CD14-positive monocyte (primary cell): ENCODE results near the gene PSMB10. TPM values are rescaled to one million over a fixed set of nuclear protein-coding genes. Genes with fewer than 3 reads are reported as not detected.

Source experiments
- DNase-seq, 3 donors: peaks; one replicate each; pipeline ENCODE4 v3.0.0-alpha.2; 2011 to 2022
- H2AFZ ChIP-seq: 2 replicates; pipeline ENCODE4 v1.6.0; 2012; ENCODE audit warnings: mild to moderate bottlenecking, low read depth, low read length, inconsistent platforms; ENCODE audit not compliant: insufficient read depth, poor library complexity, severe bottlenecking
- H3K27ac ChIP-seq, 2 donors: 1 replicate in 1 of 2; 2 replicates in 1 of 2; pipeline ENCODE4 v1.5.1; 2012 to 2013; ENCODE audit warnings: low read length in 2 of 2, control low read depth in 1 of 2, inconsistent platforms in 1 of 2, low read depth in 1 of 2, mild to moderate bottlenecking in 1 of 2
- H3K27me3 ChIP-seq, 2 donors: one replicate each; pipeline versions ENCODE4 v1.6.0 to v1.6.1; 2011 to 2013; ENCODE audit warnings: low read length in 2 of 2; ENCODE audit not compliant: control insufficient read depth in 2 of 2, insufficient read depth in 2 of 2
- H3K36me3 ChIP-seq, 2 donors: replicated peaks in 1 of 2; 1 replicate in 1 of 2; 2 replicates in 1 of 2; pipeline versions ENCODE4 v1.5.1 to v1.6.1; 2012 to 2013; ENCODE audit warnings: low read length in 2 of 2, control low read depth in 1 of 2, inconsistent platforms in 1 of 2, mild to moderate bottlenecking in 1 of 2; ENCODE audit not compliant: insufficient read depth in 2 of 2, control insufficient read depth in 1 of 2
- H3K4me1 ChIP-seq, 2 donors: 1 replicate in 1 of 2; 2 replicates in 1 of 2; pipeline versions ENCODE4 v1.5.1 to v1.6.1; 2012 to 2013; ENCODE audit warnings: low read length in 2 of 2, control low read depth in 1 of 2, inconsistent platforms in 1 of 2, mild to moderate bottlenecking in 1 of 2, moderate library complexity in 1 of 2; ENCODE audit not compliant: insufficient read depth in 2 of 2, control insufficient read depth in 1 of 2
- H3K4me2 ChIP-seq: replicated peaks from 2 replicates; pipeline ENCODE3; 2012; ENCODE audit warnings: low read length, moderate library complexity, mild to moderate bottlenecking; ENCODE audit not compliant: poor library complexity, severe bottlenecking; ENCODE audit errors: extremely low read depth
- H3K4me3 ChIP-seq, 3 experiments: fragments of 200-600 bp in 1 of 3; sonication (generic) in 1 of 3; replicated peaks in 1 of 3; 1 replicate in 2 of 3; 2 replicates in 1 of 3; pipeline ENCODE4 v1.5.1; 2011 to 2013; ENCODE audit warnings: low read length in 3 of 3, mild to moderate bottlenecking in 3 of 3, control low read depth in 2 of 3, low read depth in 2 of 3, inconsistent platforms in 1 of 3, moderate library complexity in 1 of 3
- H3K79me2 ChIP-seq: 2 replicates; pipeline ENCODE4 v1.6.0; 2012; ENCODE audit warnings: mild to moderate bottlenecking, control low read depth, inconsistent platforms, low read length, moderate library complexity; ENCODE audit not compliant: insufficient read depth
- H3K9ac ChIP-seq: 2 replicates; pipeline ENCODE4 v1.6.0; 2017; ENCODE audit warnings: low read length, mild to moderate bottlenecking; ENCODE audit not compliant: insufficient read depth, poor library complexity, severe bottlenecking
- H3K9me3 ChIP-seq, 2 donors: replicated peaks in 1 of 2; 1 replicate in 1 of 2; 2 replicates in 1 of 2; pipeline versions ENCODE4 v1.5.1 to v1.6.1; 2012 to 2013; ENCODE audit warnings: low read length in 2 of 2, control low read depth in 1 of 2; ENCODE audit not compliant: control insufficient read depth in 1 of 2, insufficient read depth in 1 of 2
- H4K20me1 ChIP-seq: 2 replicates; pipeline ENCODE4 v1.6.0; 2012; ENCODE audit warnings: mild to moderate bottlenecking, low read length, control low read depth, moderate library complexity; ENCODE audit not compliant: insufficient read depth
- H3K27ac Mint-ChIP-seq, 7 donors: one replicate each; pipeline ENCODE4 v1.8.0; 2020; ENCODE audit warnings: mild to moderate bottlenecking in 7 of 7, mixed read lengths in 7 of 7, moderate library complexity in 6 of 7, inconsistent platforms in 2 of 7
- H3K27me3 Mint-ChIP-seq, 3 donors: one replicate each; pipeline ENCODE4 v1.8.0; 2021 to 2022; ENCODE audit warnings: low read depth in 3 of 3, mild to moderate bottlenecking in 3 of 3, mixed read lengths in 3 of 3, moderate library complexity in 3 of 3, inconsistent platforms in 1 of 3
- H3K36me3 Mint-ChIP-seq, 2 donors: one replicate each; pipeline ENCODE4 v1.8.0; 2020; ENCODE audit warnings: mixed read lengths in 2 of 2, inconsistent platforms in 1 of 2, mild to moderate bottlenecking in 1 of 2
- H3K4me1 Mint-ChIP-seq: one replicate; pipeline ENCODE4 v1.8.0; 2020; ENCODE audit warnings: mild to moderate bottlenecking, mixed read lengths
- H3K4me3 Mint-ChIP-seq, 2 donors: one replicate each; pipeline ENCODE4 v1.8.0; 2020; ENCODE audit warnings: mild to moderate bottlenecking in 2 of 2, mixed read lengths in 2 of 2, moderate library complexity in 1 of 2
- H3K9me3 Mint-ChIP-seq, 7 donors: one replicate each; pipeline ENCODE4 v1.8.0; 2020 to 2022; ENCODE audit warnings: mixed read lengths in 7 of 7, mild to moderate bottlenecking in 6 of 7, moderate library complexity in 6 of 7, inconsistent platforms in 2 of 7
- WGBS: methylation state at CpG from one replicate; pipeline ENCODE4 v1.1.5; 2013; ENCODE audit warnings: missing lambda C conversion rate; ENCODE audit not compliant: insufficient coverage; 5-methylcytosine and 5-hydroxymethylcytosine counted together
- intact Hi-C, 2 donors: fragments of 100-400 bp; cut with micrococcal nuclease; formaldehyde crosslinking; loops; one replicate each; pipeline versions ENCODE4 v1.15.0 to v1.15.1; 2023
- polyA plus RNA-seq, 3 donors: library from polyadenylated mRNA; depleted of rRNA in 1 of 3; unstranded in 2 of 3; stranded (reverse) in 1 of 3; fragments of 300-500 nt in 2 of 3; fragments of >200 nt in 1 of 3; fragmentation: Illumina TruSeq in 2 of 3; gene quantifications; 1 replicate in 2 of 3; 2 replicates in 1 of 3; pipeline ENCODE4 v1.2.3, GENCODE V29; 2012 to 2021
- small RNA-seq: library from RNA; depleted of rRNA; stranded (forward); fragments of <200 nt; gene quantifications from one replicate; pipeline ENCODE3, GENCODE V24; 2012; ENCODE audit warnings: low read depth; ENCODE audit not compliant: insufficient read length
- TF ChIP-seq, protein P1 (sequence below): fragments of 200-600 bp; IDR thresholded peaks from one replicate; pipeline ENCODE4 v1.8.0; 2022; ENCODE audit warnings: antibody characterized with exemption, mild to moderate bottlenecking

PSMB10 gene
- polyA plus RNA-seq, 3 donors: 158 to 798 (median 609) TPM

DNA sequence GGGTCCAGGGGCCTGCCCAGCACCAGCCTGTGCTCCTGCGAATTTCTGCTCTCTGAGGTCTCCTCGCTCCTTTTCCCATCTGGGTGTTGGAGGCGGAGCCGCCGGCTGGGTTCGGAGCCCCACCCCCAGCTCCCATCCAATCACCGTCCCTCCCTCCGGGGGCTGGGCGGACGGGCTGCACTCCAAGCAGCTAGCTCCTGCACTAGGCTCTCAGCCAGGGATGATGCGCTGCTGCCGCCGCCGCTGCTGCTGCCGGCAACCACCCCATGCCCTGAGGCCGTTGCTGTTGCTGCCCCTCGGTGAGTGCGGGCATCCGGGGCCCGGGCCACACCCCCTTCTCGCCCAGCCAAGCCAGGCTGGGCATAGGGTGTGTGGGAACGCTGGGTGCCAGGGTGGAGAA is 52.0 kb downstream of the PSMB10 start, which contains the start of gene NRN1L:
Gene NRN1L (plus strand): TSS at position 202 of the 400 bp plus-strand sequence. CDS start 19 bp downstream, at position 221.
- Mint-ChIP-seq H3K4me3 (no peak within 1 kb of the TSS), H3K27me3 (peaks cover 0 to 2% (median 2%) of the 10 kb centered on the region in 3 donors), H3K9me3 (no peaks in the 10 kb centered on the region), H3K36me3 (peaks cover 52 to 79% of the 10 kb centered on the region in 2 donors), H3K27ac (peak within 1 kb of the TSS in 3 of 7 donors; percentile 43 to 84 (median 70)), H3K4me1 (no peaks in the 10 kb centered on the region)
- Histone ChIP-seq H3K79me2 (no peaks in the 10 kb centered on the region), H3K9me3 (no peaks in the 10 kb centered on the region), H2AFZ (no peak within 1 kb of the TSS), H3K4me1 (no peaks in the 10 kb centered on the region), H3K27ac (peak within 1 kb of the TSS in 1 of 2 donors; percentile 11), H4K20me1 (peaks cover 3% of the 10 kb centered on the region), H3K27me3 (no peaks in the 10 kb centered on the region), H3K4me3 (no peak within 1 kb of the TSS), H3K36me3 (peaks cover 67 to 75% of the 10 kb centered on the region in 2 donors), H3K4me2 (no peak within 1 kb of the TSS), H3K9ac (no peak within 1 kb of the TSS)
- intact Hi-C loops: loop anchor here (5.0 to 10.0 kb wide), 3 partner anchors 168 to 350 kb away; partner anchors contain the start of gene ESRP2 (in 1 of the 2)
- TF ChIP-seq, protein P1, sequence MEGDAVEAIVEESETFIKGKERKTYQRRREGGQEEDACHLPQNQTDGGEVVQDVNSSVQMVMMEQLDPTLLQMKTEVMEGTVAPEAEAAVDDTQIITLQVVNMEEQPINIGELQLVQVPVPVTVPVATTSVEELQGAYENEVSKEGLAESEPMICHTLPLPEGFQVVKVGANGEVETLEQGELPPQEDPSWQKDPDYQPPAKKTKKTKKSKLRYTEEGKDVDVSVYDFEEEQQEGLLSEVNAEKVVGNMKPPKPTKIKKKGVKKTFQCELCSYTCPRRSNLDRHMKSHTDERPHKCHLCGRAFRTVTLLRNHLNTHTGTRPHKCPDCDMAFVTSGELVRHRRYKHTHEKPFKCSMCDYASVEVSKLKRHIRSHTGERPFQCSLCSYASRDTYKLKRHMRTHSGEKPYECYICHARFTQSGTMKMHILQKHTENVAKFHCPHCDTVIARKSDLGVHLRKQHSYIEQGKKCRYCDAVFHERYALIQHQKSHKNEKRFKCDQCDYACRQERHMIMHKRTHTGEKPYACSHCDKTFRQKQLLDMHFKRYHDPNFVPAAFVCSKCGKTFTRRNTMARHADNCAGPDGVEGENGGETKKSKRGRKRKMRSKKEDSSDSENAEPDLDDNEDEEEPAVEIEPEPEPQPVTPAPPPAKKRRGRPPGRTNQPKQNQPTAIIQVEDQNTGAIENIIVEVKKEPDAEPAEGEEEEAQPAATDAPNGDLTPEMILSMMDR: no peak
- WGBS: 93% methylated on average over 18 of the region's 22 CpGs
- no peak for DNase-seq

Small RNA genes within 50 kb of the gene (small RNA-seq; reads per million reads assigned to genes)
- not detected for gene NRN1L

Other genes starting within 250 kb of the PSMB10 start
- gene GFOD2, start 217.5 kb downstream of the PSMB10 start, polyA plus RNA-seq: 1 to 10 TPM; 3.7 to 9.4 (median 3.8) TPM
- 10 to 100 TPM in 1 of 3 donors, 1 to 10 TPM in 2; 6.4 to 16.7 (median 6.6) TPM for gene RANBP10, start 130.3 kb downstream of the PSMB10 start, polyA plus RNA-seq
- gene TSNAXIP1, start 130.0 kb downstream of the PSMB10 start, polyA plus RNA-seq: under 1 TPM in 1 of 3 donors, not detected in 2; 0.23 TPM
- 10 to 100 TPM; 17.6 to 84.2 (median 52.5) TPM for gene THAP11, start 94.5 kb downstream of the PSMB10 start, polyA plus RNA-seq
- gene NUTF2, start 89.9 kb downstream of the PSMB10 start, polyA plus RNA-seq: 100 to 1,000 TPM in 1 of 3 donors, 10 to 100 TPM in 2; 64.2 to 104 (median 90.3) TPM
- gene CENPT, start 89.2 kb downstream of the PSMB10 start, polyA plus RNA-seq: 100 to 1,000 TPM in 1 of 3 donors, 10 to 100 TPM in 1, 1 to 10 TPM in 1; 8.3 to 120 (median 12.4) TPM
- 10 to 100 TPM; 13.7 to 84.9 (median 18.2) TPM for gene EDC4, start 63.8 kb downstream of the PSMB10 start, polyA plus RNA-seq
- gene NRN1L, start 52.0 kb downstream of the PSMB10 start, polyA plus RNA-seq: 1 to 10 TPM in 1 of 3 donors, under 1 TPM in 1, not detected in 1; 0.50 to 3.6 TPM
- 10 to 100 TPM; 11.0 to 19.7 (median 16.8) TPM for gene PSKH1, start 43.6 kb downstream of the PSMB10 start, polyA plus RNA-seq
- gene CTRL, start 5.0 kb downstream of the PSMB10 start, polyA plus RNA-seq: 10 to 100 TPM in 1 of 3 donors, 1 to 10 TPM in 1, under 1 TPM in 1; 0.69 to 17.4 (median 1.6) TPM
- gene LCAT, start 7.3 kb upstream of the PSMB10 start, polyA plus RNA-seq: 10 to 100 TPM in 1 of 3 donors, under 1 TPM in 1, not detected in 1; 0.17 to 16.2 TPM
- 10 to 100 TPM in 1 of 3 donors, 1 to 10 TPM in 2; 7.3 to 57.2 (median 7.7) TPM for gene SLC12A4, start 31.8 kb upstream of the PSMB10 start, polyA plus RNA-seq
- gene DPEP3, start 43.6 kb upstream of the PSMB10 start, polyA plus RNA-seq: 1 to 10 TPM in 1 of 3 donors, under 1 TPM in 2; 0.20 to 1.8 (median 0.25) TPM
- gene DPEP2, start 62.6 kb upstream of the PSMB10 start, polyA plus RNA-seq: 100 to 1,000 TPM; 117 to 235 (median 124) TPM
- gene DPEP2NB, start 79.1 kb upstream of the PSMB10 start, polyA plus RNA-seq: not detected
- 10 to 100 TPM; 14.7 to 42.9 (median 27.7) TPM for gene DDX28, start 86.4 kb upstream of the PSMB10 start, polyA plus RNA-seq
- gene DUS2, start 86.4 kb upstream of the PSMB10 start, polyA plus RNA-seq: 10 to 100 TPM; 18.4 to 40.7 (median 33.2) TPM
- gene NFATC3, start 148.5 kb upstream of the PSMB10 start, polyA plus RNA-seq: 10 to 100 TPM; 14.3 to 21.8 (median 15.8) TPM